Spleen (tissue), 7 donors: Measurements from ENCODE around the gene DBX2.

Experiments
- CTCF ChIP-seq, 11 experiments: fragments of 200-600 bp in 7 of 11; fragments of 450-650 bp in 4 of 11; sonication (generic) in 4 of 11; IDR thresholded peaks in 8 of 11; conservative IDR thresholded peaks in 3 of 11; 1 replicate in 7 of 11; 2 replicates in 4 of 11; pipeline versions ENCODE4 v1.4.0 to v1.8.0; 2016 to 2021; ENCODE audit warnings: antibody characterized with exemption in 11 of 11, inconsistent platforms in 4 of 11, mild to moderate bottlenecking in 1 of 11
- POLR2A ChIP-seq, 3 donors: fragments of 450-650 bp; IDR thresholded peaks; one replicate each; pipeline ENCODE4 v1.5.1; 2017; ENCODE audit warnings: antibody characterized with exemption in 3 of 3, mild to moderate bottlenecking in 1 of 3
- POLR2AphosphoS5 ChIP-seq, 3 donors: sonication (generic); formaldehyde crosslinking; IDR thresholded peaks; one replicate each; pipeline ENCODE4 v1.5.1; 2017; ENCODE audit warnings: antibody characterized with exemption in 3 of 3
- donor health status: DM: no; HTN: no; CAD: no; lungs with moderate emphysema.
- donor health status: DM: no; HTN: no; CAD: no.
- donor health status: DM: no; HTN: no; CAD: no.

GRCh38 chr12:45077251-45077650 lies 26.4 kb upstream of the DBX2 start:
- TF ChIP-seq CTCF (IDR thresholded peaks at IDR 0.05 in 8 of 11, conservative IDR thresholded peaks at IDR 0.05 in 3 of 11) (no peak), POLR2A (IDR thresholded peaks at IDR 0.05) (no peak), POLR2AphosphoS5 (IDR thresholded peaks at IDR 0.05) (no peak)
